Astrocyte of the cerebellum (primary cell): Measurements from ENCODE around the gene ANKDD1A.

Source experiments
- DNase-seq: peaks from one replicate; pipeline ENCODE4 v3.0.0-alpha.2; 2011; ENCODE audit warnings: low read depth
- H3K4me3 ChIP-seq: 2 replicates; pipeline ENCODE4 v1.5.1; 2011; ENCODE audit warnings: mild to moderate bottlenecking, low read depth, low read length, moderate library complexity
- in situ Hi-C: cut with HindIII; loops from 2 replicates; pipeline ENCODE4 v1.10.0; 2017; ENCODE audit warnings: low sequenced_read_pairs
- TF ChIP-seq, protein P1 (sequence below): IDR thresholded peaks from 2 replicates; pipeline ENCODE4 v1.5.1; 2012; ENCODE audit warnings: low read length, low read depth, moderate library complexity, mild to moderate bottlenecking; ENCODE audit errors: missing control alignments

The ANKDD1A gene

DNA sequence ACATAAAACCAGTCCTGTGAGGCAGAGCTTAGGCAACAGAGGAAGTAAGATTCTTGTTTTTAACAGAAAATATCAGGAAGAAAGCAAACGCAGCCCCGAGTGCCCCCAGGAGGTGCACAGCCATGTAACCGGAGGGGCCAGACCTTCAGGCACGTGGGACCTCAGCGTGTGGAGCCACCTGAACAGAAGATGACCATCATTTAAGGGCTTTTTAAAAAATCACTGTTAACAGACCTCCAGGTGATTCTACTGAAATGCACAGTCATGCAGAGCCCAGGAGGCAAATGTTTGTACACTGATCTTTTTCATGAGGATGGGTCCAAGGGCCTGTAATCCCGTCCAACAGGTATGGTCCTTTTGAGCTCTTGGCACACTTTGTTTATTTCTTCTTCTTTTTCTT is 39.2 kb downstream of the ANKDD1A start:
- no peak for DNase-seq
- H3K4me3 ChIP-seq: no peak overlapping the region
- in situ Hi-C loops: no loop called here
- TF ChIP-seq, protein P1, sequence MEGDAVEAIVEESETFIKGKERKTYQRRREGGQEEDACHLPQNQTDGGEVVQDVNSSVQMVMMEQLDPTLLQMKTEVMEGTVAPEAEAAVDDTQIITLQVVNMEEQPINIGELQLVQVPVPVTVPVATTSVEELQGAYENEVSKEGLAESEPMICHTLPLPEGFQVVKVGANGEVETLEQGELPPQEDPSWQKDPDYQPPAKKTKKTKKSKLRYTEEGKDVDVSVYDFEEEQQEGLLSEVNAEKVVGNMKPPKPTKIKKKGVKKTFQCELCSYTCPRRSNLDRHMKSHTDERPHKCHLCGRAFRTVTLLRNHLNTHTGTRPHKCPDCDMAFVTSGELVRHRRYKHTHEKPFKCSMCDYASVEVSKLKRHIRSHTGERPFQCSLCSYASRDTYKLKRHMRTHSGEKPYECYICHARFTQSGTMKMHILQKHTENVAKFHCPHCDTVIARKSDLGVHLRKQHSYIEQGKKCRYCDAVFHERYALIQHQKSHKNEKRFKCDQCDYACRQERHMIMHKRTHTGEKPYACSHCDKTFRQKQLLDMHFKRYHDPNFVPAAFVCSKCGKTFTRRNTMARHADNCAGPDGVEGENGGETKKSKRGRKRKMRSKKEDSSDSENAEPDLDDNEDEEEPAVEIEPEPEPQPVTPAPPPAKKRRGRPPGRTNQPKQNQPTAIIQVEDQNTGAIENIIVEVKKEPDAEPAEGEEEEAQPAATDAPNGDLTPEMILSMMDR: no peak

DNA sequence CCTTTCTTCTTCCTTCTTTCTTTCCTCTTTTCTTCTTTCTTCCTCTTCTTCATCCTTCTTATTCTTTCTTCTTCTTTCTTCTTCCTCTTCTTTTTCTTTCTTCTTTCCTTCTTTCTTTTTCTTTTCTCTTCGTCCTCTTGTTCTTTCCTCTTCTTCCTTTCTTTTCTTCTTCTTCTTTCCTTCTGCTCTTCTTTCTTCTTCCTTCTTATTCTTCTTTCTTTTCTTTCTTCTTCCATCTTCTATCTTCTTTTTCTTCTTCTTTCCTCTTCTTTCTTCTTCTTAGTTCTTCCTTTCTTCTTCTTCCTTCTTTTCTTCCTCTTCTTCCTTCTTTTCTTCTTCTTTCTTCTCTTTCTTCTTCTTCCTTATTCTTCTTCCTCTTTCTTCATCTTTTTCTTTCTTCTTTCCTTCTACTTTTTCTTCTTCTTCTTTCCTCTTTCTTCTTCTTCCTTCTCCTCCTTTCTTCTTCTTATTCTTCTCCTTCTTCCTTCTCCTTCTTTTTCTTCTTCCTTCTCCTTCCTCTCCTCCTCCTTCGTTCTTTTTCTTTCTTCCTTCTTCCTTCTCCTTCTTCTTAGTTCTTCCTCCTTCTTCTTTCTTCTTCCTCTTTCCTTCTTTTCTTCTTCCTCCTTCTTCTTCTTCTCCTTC is 40.2 kb downstream of the ANKDD1A start:
- in situ Hi-C loops: no loop called here
- no peak for DNase-seq
- H3K4me3 ChIP-seq: no peak overlapping the region
- TF ChIP-seq, protein P1: no peak

DNA sequence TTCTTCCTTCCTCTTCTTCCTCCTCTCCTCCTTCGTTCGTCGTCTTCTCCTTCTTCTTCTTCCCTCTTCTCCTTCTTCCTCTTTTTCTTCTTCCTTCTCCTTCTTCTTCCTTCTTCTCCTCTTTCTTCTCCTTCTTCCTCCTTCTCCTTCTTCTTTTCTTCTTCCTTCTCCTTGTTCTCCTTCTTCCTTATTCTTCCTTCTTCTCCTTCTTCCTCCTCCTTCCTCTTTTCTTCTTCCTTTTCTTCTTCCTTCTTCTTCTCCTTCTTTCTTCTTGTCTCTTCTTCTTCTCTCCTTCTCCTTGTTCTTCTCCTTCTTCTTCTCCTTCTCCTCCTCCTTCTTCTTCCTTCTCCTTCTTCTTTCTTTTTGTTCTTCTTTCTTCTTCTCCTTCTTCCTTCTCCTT is 42.7 kb downstream of the ANKDD1A start:
- TF ChIP-seq, protein P1: no peak
- in situ Hi-C loops: no loop called here
- DNase-seq: no peak
- H3K4me3 ChIP-seq: no peak overlapping the region

DNA sequence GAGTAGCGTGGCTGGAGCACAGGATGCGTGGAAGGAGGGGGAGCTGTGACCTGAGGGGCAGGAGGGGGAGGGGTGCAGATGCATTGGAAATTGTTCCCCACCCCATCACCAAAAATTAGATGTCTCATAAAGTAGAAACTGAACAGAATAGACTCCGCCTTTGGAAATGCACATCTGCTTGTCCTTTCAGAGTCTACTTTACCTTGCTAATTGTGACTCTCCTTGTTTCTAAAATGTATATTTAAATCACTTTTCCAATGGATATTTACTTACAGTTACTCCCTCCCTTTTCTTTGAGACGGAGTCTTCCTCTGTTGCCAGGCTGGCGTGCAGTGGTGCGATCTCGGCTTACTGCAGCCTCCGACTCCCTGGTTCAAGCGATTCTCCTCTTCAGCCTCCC is 47.4 kb downstream of the ANKDD1A start:
- in situ Hi-C loops: no loop called here
- no peak for DNase-seq
- TF ChIP-seq, protein P1: no peak
- H3K4me3 ChIP-seq: no peak overlapping the region

DNA sequence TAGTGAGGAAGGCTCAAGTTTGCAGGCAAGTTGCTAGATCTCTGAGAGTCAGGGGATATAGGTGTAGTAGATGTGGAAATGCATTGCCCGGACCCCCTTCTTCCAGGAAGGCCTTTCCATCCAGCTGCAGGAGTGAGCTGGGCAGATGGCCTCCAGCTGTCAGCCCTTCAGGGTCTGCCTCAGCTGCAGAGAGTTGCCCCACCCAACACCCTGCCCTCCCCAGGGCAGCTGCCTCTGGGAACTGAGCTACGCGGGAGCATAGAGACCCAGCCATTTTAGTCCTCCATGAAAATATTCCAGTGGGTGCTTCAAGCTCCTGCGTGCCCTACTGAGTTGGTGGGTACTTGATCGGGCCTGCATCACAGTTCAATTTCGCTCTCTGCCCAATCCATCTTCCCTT is 48.5 kb downstream of the ANKDD1A start:
- in situ Hi-C loops: no loop called here
- DNase-seq: no peak
- TF ChIP-seq, protein P1: no peak
- no peak overlapping the region for H3K4me3 ChIP-seq

- TF ChIP-seq, protein P1: no peak
- in situ Hi-C loops: no loop called here
- H3K4me3 ChIP-seq: no peak overlapping the region
- DNase-seq: no peak
Measured at GRCh38 chr15:64961013-64961412, 49.3 kb downstream of the ANKDD1A start.
